GM18867 (cell line): ENCODE measurements around the gene CEP112.
"Not testable (repeated sequence)": the region's sequence is repeated elsewhere in the genome, so short reads cannot be mapped to it uniquely, and the experiment has no call there.

Experiments
- ATAC-seq: cut with Tn5 transposase; IDR thresholded peaks from one replicate; pipeline ENCODE4 v1.9.1; 2021; ENCODE audit warnings: mild to moderate bottlenecking, moderate library complexity; ENCODE audit not compliant: unreplicated experiment

Gene CEP112

DNA sequence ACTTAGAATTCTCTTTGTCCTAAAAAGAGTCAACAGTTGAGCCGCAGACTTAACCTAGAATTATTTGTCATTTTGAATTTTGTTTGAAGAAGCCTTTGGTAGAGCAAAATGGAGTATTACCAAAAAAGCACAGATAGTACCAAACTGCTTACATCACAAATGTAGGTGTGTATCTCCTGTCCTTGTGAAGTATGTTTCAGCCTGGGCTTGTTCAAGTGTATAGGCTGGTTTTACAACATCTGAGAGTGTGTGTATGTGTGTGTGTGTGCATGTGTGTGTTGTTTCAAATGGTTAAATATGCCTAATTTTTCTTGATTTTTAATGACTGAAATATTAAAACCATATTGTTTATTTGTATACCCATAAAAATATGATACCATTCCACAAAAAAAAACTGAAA is 441.8 kb downstream of the CEP112 start:
- ATAC-seq: no peak

DNA sequence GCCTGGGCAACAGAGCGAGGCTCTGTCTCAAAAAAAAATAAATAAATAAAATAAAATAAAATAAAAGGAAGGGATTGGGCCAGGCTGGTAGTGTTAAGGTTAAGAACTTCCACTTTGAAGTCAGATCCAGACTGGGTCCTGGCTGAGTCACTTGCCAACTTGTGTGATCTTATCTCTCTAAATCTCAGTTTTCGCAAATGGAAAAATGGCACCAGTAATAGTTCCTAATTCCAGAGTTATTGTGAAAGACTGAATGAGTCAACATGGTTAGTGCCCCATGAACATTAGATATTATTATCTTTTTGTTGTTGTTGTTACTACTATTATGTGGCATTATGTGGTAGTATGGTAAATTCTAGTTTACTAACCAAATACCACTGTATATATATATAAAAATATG is 442.5 kb downstream of the CEP112 start:
- no peak for ATAC-seq

DNA sequence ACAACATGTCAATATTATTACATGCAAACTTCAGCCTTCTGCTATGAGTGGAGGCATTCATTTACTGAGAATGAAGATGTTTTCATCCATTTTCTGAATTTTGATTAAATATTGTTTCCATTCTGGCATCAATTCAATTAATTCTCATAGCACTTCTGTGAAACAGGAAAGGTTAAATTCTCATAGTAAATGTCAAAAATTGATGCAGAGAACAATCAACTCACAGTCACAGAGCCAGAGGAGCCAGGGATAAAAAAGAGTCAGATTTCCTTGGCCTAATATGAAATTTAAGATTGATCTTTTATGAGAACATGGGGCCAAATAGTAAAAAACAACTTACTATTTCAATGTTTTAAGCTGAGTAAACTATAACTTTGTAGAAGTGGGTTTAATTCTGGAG is 446.7 kb downstream of the CEP112 start:
- ATAC-seq: no peak

DNA sequence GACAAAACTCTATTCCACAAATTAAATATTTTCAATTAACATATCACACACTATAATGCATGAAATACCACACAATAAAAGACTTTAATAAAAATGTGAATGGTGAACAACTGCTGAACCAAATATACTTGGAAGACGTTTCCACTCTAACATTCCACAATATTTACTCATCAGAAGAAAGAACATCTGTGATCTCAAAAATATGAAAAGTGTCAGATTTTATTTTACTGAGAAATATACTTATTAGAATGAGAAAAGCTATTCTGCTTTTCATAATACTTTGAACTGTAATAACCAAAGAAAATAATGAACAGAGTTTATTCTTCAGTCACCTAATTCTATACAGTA is 448.7 kb downstream of the CEP112 start:
- ATAC-seq: no peak

DNA sequence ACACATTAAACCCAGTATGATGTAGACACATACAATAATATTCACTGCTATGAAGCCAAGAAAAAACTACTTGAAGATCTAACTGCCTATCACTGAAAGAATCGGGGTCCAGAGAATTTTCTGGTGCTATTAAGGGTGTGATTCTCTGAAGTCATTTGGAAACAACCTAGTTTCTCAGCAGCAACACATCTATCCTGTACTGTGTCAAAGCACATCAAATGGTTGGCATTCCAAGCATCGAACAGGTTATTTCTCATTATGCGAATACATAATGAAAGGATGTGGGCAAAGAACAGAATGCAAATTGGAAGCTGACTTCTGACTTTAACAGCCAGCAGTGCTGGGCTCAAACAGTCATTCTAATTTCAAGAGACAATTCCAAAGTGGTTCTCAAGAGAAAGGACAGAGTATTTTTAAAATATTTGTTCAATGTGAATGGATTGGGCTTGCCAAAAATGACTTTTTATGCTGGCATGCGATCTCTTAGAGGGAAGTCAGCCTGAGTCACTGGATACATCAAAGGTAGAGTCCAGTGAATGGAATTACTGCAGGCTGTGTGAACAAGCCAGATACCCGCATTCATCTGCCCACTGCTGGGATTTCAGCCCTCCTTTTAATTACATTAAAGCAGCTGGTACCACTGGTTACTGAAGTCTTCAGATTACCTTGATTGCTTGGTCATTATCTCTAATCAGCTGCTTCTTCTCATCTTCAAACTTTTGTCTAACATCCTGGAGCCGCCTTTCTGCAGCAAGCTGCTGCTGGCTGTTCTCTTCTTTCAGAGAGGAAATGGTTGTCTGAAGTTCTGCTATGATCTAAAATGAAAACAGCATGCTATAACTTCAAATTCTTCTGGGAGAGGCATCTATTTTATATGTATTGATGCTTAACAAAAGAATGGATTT is 449.3 kb downstream of the CEP112 start:
- no peak for ATAC-seq

DNA sequence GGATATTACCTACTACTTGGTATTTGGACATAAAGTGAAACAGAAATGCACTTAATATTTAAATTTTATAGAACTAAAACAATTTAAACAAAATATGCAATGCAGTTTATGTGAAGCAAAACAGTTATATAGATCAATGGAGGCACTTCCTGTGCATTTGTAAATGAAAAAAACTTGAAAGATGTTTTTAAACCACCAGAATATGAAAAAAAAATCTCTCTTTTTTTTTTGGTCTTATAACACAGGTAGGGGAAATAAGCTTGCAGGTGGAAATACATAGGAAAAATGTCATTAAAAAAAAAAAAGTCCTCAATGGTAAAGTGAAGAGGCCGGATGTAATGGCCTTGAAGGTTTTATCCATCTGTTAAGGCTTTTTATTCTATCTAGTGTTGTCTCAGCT is 450.2 kb downstream of the CEP112 start:
- ATAC-seq: no peak

DNA sequence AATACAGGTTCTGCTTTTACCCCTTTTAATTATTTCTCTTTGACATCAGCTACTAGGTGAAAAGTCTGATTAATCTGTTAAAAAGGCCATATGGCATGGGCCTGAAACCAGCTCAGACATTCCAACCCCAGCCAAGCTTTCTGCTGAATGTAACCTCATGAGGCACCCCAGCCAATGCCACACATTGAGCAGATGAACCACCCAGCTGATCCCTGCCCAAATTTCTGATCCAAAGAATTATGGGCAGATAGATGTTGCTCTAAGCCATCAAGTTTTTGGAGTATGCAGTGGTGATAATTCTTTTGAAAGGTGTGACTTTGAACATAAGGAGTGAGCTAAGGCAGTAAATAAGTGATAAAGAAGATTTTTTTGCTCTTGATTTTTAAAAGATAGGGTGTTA is 452.9 kb downstream of the CEP112 start:
- no peak for ATAC-seq

DNA sequence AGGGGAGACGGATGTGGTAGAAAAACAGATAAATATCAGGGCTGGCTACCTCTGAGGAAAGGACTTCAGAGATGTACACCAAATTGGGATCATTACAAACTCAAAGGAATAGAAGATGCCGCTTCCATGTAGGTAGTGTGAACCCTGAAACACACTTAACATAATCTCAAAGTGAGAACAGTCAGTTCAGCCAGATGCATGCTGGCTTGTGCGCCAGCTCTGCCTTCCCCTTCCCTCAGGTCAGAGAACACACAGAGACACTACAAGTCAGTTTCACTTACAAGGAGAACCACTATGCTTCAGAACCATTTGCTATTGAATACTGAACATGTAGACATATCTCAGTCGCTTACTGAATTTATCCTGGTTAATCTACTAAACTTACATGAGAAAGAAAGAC is 454.5 kb downstream of the CEP112 start:
- no peak for ATAC-seq

DNA sequence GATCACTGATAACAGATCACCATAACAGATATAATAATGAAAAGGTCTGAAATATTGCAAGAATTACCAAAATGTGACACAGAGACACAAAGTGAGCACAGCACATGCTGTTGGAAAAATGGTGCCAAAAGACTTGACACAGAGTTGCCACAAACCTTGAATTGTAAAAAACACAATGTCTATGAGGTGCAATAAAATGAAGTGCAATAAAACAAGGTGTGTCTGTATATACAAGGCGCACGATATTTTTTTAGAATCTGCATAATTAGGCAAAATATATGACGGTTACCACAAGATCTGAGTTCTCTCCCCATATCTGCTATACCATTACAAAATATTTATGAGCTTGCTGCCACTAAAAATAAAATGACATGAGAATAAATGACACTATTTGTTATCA is 458.6 kb downstream of the CEP112 start:
- no peak for ATAC-seq

DNA sequence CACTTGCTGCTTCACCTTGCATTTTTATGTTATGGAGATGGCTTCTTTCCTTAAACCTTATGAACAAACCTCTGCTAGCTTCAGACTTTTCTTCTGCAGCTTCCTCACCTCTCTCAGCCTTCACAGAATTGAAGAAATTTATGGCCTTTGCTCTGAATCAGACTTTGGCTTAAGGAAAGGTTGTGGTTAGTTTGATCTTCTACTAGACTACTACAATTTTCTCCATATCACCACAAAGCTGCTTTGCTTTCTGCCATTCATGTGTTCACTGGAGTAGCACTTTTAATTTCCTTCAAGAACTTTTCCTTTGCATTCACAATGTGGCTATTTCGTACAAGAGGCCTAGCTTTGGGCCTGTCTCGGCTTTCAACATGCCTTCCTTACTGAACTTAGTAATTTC is 459.3 kb downstream of the CEP112 start:
- ATAC-seq: not testable (repeated sequence)

DNA sequence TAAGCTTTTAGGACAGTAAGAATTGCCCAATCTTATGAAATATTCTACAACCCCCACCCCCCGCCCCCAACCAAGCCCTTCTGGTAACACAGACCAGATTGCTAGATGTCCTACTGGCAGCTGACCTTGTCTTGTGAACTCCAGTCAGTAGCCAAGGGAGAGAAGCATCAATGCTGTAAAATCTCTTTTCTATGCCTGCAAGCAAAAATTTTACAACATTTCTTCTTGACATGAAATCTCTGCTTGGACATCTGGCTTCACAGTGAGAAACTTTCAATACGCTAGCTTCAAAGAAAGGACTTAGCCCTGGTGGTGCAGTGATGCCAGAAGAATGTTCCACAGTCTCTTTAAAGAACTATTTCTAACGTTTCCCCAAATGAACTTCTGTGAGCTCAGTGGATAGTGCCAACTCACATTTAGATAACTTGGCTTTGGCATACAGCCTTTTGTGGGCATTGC is 461.2 kb downstream of the CEP112 start:
- no peak for ATAC-seq

DNA sequence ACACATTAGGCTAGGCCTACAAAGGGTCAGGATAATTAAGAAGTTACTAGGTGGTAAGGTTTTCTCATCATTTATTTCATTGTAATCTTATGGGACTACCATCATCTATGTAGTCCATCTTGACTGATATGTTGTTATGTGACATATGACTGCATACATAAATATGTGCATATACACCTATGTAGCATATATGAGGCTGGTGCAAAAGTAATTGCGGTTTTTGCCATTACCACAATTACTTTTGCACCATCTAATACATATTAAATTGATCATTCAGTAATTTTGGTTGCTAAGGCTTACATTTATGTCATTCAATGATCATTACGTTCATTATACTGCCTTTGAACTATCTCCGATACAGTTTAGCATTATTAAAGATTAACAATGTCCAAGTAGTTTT is 462.7 kb downstream of the CEP112 start:
- no peak for ATAC-seq

DNA sequence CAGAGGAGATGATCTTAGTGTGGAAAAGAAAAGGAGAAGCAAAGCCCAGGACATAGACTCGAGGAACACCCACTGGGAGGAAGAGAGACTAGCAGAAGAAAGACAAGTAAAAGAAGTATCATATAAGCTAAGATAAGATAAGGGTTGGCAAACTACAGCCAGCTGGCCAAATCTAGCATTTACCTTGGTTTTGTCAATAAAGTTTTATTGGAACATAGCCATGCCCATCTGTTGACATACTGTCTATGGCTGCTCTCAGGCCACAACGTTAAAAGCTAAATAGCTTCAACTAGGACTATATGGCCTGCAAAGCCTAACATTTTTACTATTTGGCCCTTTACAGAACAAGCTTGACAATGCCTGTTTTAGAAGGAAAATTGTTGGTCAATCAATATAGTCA is 464.1 kb downstream of the CEP112 start:
- no peak for ATAC-seq

DNA sequence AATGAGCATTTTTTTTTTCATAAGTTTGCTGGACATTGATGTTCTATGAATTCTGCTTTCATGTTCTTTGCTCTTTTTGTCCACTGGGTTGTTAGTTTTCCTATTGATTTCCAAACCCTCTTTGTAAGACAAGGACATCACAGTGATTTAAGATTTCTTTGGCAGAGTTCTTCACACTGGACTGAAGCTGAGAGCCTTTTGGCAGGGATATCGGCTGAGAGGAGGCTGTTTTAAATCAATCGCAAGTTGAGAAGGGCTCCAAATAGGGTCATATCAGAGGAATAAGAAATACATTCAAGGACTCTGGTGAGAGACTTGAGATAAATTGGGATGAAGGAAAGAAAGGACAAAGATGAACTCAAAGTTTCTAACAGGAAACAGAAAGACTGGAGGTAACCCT is 464.7 kb downstream of the CEP112 start:
- ATAC-seq: no peak

DNA sequence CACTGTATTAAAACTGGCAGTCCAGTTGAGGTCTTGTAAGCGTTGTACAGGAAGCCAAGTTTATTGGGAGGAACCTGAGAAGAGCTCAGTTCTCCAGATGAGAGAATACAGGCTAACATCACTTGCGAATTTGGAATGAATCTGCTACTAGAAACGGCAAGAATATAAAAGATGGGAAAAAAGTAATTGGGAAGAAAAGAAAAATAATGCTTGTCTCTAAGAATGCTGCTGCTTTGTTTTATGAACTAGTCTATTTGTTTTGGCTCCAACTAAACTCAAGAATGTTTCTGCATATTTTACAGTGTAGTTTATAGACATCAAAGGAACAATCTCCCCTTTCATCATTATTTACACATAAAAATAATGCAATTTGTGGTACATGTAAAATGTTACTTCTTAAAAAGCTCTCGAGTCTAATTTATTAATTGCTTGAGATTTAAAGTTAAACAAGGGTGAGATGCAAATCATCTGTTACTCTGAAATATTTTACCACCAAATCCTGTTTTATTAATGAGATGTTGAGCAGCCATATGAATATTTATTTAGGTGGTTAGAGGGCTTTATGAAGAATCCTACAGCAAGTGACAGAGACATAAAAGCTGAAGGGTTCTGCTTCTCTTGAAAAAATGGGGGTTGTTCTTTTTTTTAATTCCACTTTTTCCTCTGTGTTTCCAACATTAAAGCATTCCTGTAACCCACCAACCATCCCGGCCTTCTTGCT is 468.3 kb downstream of the CEP112 start:
- ATAC-seq: no peak

DNA sequence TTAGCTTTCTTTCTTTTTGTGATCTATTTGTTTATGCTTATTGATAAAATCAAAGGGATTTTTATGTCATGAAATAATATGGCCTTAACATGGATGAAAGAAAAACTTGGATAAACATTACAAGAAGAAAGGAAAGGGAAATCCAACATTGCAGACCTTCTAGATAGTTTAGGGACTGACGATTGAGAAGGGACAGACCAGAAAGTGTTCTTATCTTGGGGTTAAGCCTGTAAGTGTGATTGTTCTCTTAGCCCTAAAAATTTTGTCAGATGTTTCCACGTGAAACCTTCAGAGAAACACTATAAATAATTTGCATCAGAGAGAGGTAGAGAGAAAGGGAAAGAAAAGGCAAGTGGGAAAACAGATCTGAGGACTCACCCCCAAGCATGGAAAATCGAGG is 473.3 kb downstream of the CEP112 start:
- no peak for ATAC-seq

DNA sequence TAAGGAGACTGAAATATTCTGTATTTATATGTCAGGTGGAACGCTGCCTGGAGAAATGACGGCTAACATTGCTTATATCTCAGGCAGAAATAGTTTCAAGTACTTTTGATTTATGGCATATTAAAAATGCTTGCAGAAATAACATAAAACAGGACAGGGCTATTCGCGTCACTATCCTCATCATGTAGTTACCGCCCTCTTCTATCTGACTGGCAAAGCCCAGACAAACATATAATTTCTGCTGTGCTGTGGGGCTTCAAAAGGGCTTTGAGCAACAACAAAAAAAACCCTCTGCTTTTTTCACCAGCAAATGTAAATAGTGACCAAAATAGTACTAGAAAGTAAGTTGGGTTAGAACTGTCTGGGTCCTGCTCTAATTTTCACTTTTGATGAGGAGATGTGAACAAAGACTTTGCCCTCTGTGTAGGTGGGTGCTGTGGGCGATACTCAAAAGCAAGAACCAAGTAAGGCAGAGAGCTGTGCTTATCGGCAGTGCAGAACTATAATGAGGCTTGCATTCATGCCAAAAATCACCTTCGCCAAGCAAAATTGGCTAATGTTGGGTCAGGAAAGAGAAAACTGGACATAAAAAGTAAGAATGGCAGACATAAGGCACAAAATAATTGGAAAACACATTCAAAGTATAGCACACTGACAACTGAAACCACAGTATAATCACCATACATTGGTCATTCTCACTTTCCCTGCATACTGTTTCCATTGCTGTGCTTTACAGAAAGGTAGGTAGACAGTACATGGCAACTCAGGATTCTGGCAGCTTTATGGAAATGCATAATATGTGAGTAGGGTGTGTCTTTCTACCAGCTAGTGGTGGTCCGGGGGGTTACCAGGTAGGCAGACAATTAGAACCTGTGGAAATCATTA is 479.3 kb downstream of the CEP112 start:
- peak; percentile 63 for ATAC-seq

DNA sequence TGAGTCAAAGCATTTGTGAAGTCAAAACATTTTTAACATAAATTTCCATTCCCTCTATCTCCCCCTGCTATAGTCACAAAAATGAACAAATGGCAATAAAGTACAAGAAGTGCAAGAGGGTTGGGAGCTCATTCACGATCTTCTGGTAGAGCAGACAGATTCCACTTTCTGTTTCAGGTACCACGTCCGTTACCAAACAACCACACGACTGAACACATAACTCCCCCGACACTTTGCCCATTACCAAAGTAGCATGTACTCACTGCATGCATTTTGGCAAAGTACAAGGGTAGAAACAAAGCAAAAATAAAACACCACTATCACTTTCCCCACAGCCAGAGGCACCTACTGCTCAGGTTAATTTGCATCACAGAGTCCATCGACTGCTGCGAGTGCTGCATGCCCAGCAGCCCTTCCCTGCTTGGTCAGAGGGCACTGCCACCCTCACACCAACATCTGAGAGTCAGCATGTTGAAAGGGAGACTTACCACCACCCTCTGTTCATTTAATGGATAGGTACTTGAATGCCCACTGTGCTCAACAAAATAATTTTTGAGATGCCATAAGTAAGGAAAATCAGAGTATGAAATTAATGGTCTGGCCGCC is 480.2 kb downstream of the CEP112 start:
- ATAC-seq: no peak

DNA sequence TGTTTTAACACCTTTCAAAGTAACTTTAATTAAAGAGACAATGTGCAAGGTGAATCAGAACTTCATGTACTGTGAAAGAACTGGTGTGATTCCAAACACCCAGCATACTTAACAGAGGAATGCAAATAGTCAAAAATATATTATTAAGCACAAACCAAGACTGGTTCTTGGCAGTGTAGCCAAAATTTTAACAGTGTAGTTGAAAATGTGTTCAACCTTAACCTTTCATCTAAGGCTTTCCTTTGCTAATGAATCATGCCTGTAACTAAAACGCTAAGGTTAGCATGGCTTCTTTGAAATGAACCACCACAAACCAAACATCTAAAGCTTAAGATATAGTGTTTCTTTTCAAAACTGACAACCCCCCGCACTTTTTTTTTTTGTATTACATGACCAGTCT is 484.2 kb downstream of the CEP112 start:
- ATAC-seq: no peak

DNA sequence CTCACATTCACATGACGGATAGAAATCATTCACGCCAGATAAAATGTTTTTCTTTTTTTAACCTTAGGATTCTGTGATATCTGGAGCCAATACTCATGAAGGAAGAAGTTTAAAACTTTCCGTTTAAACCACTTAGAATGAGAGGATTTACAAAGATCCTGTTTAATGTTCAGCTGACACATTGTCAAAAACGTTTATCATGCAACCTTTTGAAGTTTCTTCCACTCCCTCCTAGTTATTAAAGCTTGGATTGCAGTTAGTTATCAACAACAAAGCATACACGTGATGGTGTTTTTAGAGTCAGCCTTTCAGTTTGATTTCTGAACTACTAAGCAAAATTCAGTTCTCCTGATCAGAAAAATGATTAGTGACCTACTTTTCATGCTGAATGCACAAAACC is 487.2 kb downstream of the CEP112 start:
- ATAC-seq: no peak

DNA sequence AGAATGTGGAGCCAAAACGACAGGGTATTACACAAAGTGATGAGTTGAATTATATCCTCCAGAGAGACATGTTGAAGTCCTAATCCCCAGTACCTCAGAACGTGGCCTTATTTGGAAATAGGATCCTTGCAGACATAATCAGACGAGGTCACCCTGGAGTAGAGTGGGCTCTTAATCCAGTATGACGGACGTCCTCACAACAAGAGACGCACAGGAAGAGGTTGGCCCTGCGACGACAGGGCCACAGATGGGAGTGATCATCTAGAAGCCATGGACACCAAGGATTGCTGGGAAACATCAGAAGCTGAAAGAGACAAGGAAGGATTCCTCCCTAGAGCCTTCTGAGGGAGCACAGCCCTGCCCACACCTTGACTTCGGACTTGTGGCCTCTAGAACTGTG is 488.0 kb downstream of the CEP112 start:
- ATAC-seq: no peak
